SJCRH30 (cell line): Measurements from ENCODE around the gene ARF1. TPM values are rescaled to one million over a fixed set of nuclear protein-coding genes. Genes with fewer than 3 reads are reported as not detected.

Experiments used
- DNase-seq, 2 experiments: peaks; one replicate each; pipeline ENCODE4 v3.0.0-alpha.2; 2015 to 2020
- H3K27ac ChIP-seq: fragments of 250-450 bp; sonication (Bioruptor Pico); 2 replicates; pipeline ENCODE4 v1.5.1; 2020; ENCODE audit warnings: mild to moderate bottlenecking, moderate library complexity
- H3K27me3 ChIP-seq: fragments of 250-450 bp; sonication (Bioruptor Pico); 2 replicates; pipeline ENCODE4 v1.5.1; 2020; ENCODE audit warnings: mild to moderate bottlenecking, moderate library complexity
- H3K36me3 ChIP-seq: fragments of 250-450 bp; sonication (Bioruptor Pico); 2 replicates; pipeline ENCODE4 v1.5.1; 2020; ENCODE audit warnings: mild to moderate bottlenecking, moderate library complexity
- H3K4me1 ChIP-seq: fragments of 250-450 bp; sonication (Bioruptor Pico); 2 replicates; pipeline ENCODE4 v1.5.1; 2020; ENCODE audit warnings: mild to moderate bottlenecking, moderate library complexity
- H3K4me3 ChIP-seq: fragments of 250-450 bp; sonication (Bioruptor Pico); 2 replicates; pipeline ENCODE4 v1.5.1; 2020; ENCODE audit warnings: mild to moderate bottlenecking, moderate library complexity
- H3K9me3 ChIP-seq: fragments of 250-450 bp; sonication (Bioruptor Pico); replicated peaks from 2 replicates; pipeline ENCODE4 v1.5.1; 2020; ENCODE audit warnings: mild to moderate bottlenecking, moderate library complexity
- total RNA-seq: library from RNA; depleted of rRNA; stranded (reverse); fragments of >200 nt; shearing (Covaris generic); gene quantifications from 2 replicates; pipeline ENCODE4 v1.2.3, GENCODE V29; 2014

Gene ARF1
- total RNA-seq, 1 experiment from 2014 or later = 309 TPM

DNA sequence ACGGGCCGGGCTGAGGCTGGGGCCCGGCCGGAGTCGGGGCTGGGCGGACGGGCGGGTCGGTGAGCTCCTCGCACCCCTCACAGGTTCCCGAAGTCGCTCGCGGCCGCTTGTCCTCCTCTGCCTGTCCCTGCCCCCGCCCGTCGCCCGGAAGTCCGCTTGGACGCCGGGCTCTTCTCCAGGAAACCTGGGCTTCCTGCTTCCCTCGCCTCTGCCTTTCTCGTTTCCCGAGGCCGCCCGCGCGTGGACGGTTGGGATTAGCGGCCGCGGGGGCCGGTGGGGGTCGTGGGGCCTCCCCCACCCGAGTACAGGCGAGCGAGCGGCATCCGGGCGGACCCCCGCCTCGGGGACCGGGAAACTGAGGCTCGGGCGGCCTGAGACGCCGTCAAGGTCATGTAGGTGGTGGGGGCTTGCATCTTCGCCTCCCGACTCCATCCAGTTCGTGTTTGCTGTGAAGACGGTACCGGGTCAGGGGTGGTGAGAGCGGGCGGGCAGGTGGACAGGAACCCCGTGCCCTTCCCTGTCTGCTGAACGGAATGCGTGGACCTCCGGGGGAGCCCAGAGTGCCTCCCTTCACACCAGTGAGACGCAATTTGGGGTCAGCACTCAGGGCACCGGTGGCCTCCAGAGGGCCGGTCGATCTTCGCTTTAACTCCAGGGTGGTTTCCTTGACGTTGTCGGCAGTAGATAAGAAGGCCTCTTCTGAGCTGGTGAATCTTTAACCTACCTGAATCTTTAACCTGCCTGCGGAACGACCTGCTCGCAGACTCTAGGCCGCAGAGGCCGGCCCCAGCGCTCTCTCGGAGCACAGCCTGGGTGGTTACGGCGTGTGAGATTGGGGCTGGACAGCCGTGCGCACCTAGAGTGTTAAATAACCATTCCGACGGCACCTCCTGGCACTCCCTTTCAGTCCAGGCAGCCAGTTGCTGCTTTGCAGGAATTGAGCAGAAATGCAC lies 686 bp downstream of the ARF1 start:
- no peaks in the 10 kb centered on the region for H3K9me3 ChIP-seq

GRCh38 chr1:228083871-228084278 lies 1.4 kb downstream of the ARF1 start:
- Histone ChIP-seq H3K4me3 (peak overlapping the region; percentile 80), H3K9me3 (no peaks in the 10 kb centered on the region), H3K4me1 (peaks cover 17% of the 10 kb centered on the region; the same call in 1 of the 2 replicates), H3K27ac (peak overlapping the region; percentile 83), H3K27me3 (no peaks in the 10 kb centered on the region), H3K36me3 (peaks cover 33% of the 10 kb centered on the region)
- DNase-seq = no peak

More for the DNA sequence above, 686 bp downstream of the ARF1 start:
- Histone ChIP-seq H3K27me3 (no peaks in the 10 kb centered on the region), H3K36me3 (peaks cover 28% of the 10 kb centered on the region), H3K4me1 (peaks cover 17% of the 10 kb centered on the region; the same call in 1 of the 2 replicates), H3K27ac (peak overlapping the region; percentile 83), H3K4me3 (peak overlapping the region; percentile 80)
- peak; percentile 42 to 46 for DNase-seq

DNA sequence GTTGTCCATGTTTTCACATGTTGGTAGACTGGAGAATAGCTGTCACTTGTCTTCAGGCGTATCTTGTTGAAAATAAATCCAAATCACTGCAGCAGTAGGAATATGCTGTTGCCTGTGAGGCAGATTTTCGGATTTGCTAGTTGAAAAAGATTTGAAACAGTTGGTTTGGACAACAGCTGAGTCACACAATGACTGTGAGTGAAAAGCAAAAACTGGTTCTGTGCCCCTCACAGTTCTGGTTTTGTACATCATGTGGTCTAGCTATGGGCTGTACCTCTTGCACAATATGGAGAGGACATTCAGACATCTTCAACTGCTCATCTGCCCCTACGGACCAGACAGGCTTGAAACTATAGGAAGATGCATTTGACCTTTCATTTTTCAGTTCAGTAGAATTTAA lies 1.8 kb downstream of the ARF1 start:
- Histone ChIP-seq H3K4me1 (peaks cover 17% of the 10 kb centered on the region; the same call in 1 of the 2 replicates), H3K27me3 (no peaks in the 10 kb centered on the region), H3K27ac (peak overlapping the region; percentile 83), H3K4me3 (peak overlapping the region; percentile 80), H3K9me3 (no peaks in the 10 kb centered on the region), H3K36me3 (peaks cover 33% of the 10 kb centered on the region)
- no peak for DNase-seq

GRCh38 chr1:228084797-228085196 lies 2.3 kb downstream of the ARF1 start:
- Histone ChIP-seq H3K27me3 (no peaks in the 10 kb centered on the region), H3K4me1 (peaks cover 17% of the 10 kb centered on the region; the same call in 1 of the 2 replicates), H3K36me3 (peaks cover 35% of the 10 kb centered on the region), H3K27ac (peak overlapping the region; percentile 83), H3K4me3 (no peak overlapping the region), H3K9me3 (no peaks in the 10 kb centered on the region)
- DNase-seq = no peak

GRCh38 chr1:228085287-228085951 lies 2.9 kb downstream of the ARF1 start:
- no peak overlapping the region for H3K4me3 ChIP-seq
- no peaks in the 10 kb centered on the region for H3K9me3 ChIP-seq
- H3K27ac ChIP-seq = peak overlapping the region; percentile 83
- no peaks in the 10 kb centered on the region for H3K27me3 ChIP-seq
- peaks cover 23% of the 10 kb centered on the region; the same call in 1 of the 2 replicates for H3K4me1 ChIP-seq
- peaks cover 39% of the 10 kb centered on the region for H3K36me3 ChIP-seq
- DNase-seq = peak; percentile 61

DNA sequence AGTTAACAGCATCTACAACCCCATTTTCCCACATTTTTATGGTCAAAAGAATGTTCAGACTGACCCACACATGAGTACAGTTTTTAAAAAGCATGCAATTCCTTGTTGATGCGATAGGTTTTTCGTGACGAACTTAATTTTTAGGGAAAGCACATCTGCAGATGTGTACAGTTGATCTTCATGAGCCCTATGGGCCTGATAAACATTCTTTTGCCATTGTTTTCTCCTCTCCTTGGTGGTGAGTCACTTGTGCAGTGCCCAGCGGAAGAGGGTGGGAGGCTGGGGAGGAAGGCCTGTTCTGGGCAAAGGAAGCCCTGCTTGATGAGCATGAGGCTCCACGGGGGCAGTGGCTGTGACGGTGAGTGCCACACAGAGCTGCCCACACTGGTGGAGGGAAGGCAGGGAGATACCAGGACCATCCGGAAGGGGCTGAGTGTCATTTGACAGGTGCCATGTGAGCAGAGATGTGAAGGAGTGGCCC lies 5.3 kb downstream of the ARF1 start:
- no peak for DNase-seq
- Histone ChIP-seq H3K27me3 (no peaks in the 10 kb centered on the region), H3K4me1 (peaks cover 25% of the 10 kb centered on the region; the same call in 1 of the 2 replicates), H3K36me3 (peaks cover 62% of the 10 kb centered on the region), H3K9me3 (no peaks in the 10 kb centered on the region; the same call in 1 of the 2 replicates), H3K4me3 (no peak overlapping the region), H3K27ac (no peak overlapping the region)

DNA sequence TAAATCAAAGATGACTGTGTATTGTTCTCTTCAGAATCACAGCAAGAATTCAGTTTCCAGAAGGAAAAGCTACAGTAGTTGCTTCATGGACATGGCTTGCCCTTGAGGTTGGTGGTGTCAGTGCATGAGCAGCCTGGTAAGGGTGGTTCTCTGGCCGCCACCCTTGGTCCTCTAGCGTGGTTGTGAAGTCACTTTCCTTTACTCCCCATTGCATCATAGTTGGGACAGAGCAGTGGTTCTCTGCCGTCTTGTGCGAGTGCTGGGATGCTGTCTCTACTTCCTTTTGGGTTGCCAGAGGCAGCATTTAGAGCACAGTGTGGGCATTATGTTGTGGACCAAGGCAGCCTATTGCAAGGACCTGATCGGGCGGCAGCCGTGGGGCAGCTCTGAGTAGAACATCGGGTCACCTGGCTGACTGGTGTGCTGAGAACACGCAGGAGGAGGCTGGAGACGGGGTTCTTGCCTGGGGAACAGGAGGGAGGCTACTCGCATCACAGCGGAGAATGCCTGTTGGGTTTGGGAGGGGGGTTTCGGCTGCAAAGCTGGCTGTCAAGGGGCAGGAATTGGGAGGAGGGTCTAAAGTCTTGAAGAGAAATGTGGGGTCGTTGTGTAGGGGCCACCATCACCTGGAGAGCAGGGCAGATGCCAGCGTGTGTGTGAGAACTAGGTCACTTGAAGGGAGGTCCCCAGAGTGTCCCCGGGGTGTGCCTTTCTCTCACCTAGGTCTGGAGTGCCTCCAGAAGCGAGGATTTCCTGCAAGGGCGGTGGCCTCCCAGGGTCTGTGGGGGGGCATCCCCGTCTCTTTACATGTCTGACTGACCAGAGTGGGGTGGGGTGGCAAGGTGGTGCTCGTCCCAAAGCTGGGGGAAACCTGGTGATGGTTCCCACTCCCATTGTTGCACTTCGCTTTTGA lies 6.3 kb downstream of the ARF1 start:
- Histone ChIP-seq H3K4me1 (peaks cover 25% of the 10 kb centered on the region; the same call in 1 of the 2 replicates), H3K4me3 (no peak overlapping the region), H3K36me3 (peaks cover 66% of the 10 kb centered on the region), H3K27me3 (no peaks in the 10 kb centered on the region), H3K9me3 (no peaks in the 10 kb centered on the region; the same call in 1 of the 2 replicates), H3K27ac (no peak overlapping the region)
- DNase-seq = no peak

DNA sequence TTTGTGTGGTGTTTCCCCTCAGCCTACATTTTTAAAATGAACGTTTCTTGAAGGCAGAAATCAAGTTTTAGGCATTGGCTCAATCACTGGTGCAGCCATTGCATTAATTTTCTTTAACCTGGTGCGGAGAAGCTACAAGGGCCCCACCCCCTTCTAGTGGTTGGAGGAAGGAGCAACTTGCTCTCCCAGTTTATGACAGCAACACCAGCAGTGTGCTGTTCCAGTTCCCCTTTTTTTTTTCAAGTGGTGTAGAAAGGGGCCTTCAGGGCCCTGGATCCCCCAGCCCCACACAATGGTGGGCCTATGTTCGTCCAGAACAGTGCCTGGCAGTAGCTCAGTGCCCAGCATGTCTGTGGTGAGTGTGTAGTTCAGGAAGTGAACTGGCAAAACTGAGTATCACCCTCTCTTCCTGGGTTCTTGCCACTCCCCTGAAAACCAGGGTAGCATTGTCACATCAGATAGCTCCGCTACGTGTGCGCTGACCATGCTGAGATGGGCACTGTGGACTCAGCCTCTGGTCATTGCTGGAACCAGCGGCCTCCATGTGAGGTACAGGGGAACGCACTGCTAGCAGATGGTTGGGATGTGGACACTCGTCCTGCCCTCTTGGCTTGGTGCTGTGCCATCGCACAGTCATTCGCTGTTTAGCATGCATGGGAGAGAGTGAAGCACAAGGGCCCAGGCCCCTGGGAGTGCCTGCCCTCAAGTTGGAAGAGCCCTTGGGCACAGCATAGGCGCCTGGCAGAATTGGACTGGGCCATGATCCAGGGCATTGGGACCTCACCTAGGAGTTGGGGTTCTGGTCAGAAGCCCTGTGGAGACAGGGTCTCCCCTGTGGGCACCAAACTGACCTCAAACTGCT lies 7.2 kb downstream of the ARF1 start:
- H3K27me3 ChIP-seq = no peaks in the 10 kb centered on the region
- DNase-seq = peak in 1 of 2 experiments; percentile 3
- peaks cover under 1% of the 10 kb centered on the region; the same call in 1 of the 2 replicates for H3K9me3 ChIP-seq
- peaks cover 61% of the 10 kb centered on the region for H3K36me3 ChIP-seq
- H3K27ac ChIP-seq = no peak overlapping the region
- H3K4me1 ChIP-seq = peaks cover 20% of the 10 kb centered on the region; the same call in 1 of the 2 replicates
- no peak overlapping the region for H3K4me3 ChIP-seq

GRCh38 chr1:228090613-228091081 lies 8.1 kb downstream of the ARF1 start:
- Histone ChIP-seq H3K36me3 (peaks cover 65% of the 10 kb centered on the region), H3K4me1 (peaks cover 12% of the 10 kb centered on the region; the same call in 1 of the 2 replicates), H3K4me3 (no peak overlapping the region), H3K9me3 (peaks cover 6% of the 10 kb centered on the region; the same call in 1 of the 2 replicates), H3K27ac (no peak overlapping the region), H3K27me3 (no peaks in the 10 kb centered on the region)
- DNase-seq = peak in 1 of 2 experiments; percentile 27

- peaks cover 65% of the 10 kb centered on the region for H3K36me3 ChIP-seq
- no peak for DNase-seq
These were observed 8.6 kb downstream of the ARF1 start for GRCh38 chr1:228091084-228091483.

DNA sequence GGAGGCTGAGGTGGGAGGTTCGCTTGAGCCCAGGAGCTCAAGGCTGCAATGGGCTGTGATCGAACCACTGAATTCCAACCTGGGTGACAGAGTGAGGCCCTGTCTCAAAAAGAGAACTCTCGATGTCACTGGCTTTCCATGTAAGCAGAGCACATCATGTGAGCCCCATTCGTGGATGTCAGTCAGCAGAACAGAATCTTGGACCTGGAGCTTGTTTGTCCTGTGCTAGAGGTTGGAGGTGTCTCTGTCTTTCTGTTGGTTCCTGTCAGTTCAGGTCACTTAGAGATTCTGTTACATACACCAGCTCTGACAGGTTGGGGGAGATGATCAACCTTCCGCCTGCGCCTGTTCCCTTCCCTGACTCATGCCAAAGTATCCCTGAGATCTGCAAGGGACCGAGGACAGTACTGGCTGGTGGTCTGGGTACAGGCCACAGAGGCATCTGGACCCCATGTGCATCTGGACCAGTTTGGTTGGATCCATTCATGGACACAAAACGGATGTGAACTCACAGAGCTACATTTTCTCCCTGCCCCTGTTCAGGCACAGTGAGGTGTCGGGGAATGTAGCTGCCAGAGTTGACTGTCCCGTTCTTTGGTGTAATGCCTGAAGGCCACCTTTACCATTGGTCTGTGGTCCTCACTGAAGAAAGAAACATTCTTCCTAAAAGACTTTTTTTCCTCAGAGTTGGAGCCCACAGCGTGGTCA lies 10.0 kb downstream of the ARF1 start:
- no peaks in the 10 kb centered on the region for H3K27me3 ChIP-seq
- peaks cover 74% of the 10 kb centered on the region for H3K36me3 ChIP-seq
- H3K9me3 ChIP-seq = peaks cover 6% of the 10 kb centered on the region; the same call in 1 of the 2 replicates
- no peak for DNase-seq
- H3K27ac ChIP-seq = no peak overlapping the region
- peaks cover 8% of the 10 kb centered on the region; the same call in 1 of the 2 replicates for H3K4me1 ChIP-seq
- H3K4me3 ChIP-seq = no peak overlapping the region

More at GRCh38 chr1:228091084-228091483, 8.6 kb downstream of the ARF1 start:
- no peaks in the 10 kb centered on the region for H3K27me3 ChIP-seq
- H3K27ac ChIP-seq = no peak overlapping the region
- no peak overlapping the region for H3K4me3 ChIP-seq
- peaks cover 8% of the 10 kb centered on the region; the same call in 1 of the 2 replicates for H3K4me1 ChIP-seq
- H3K9me3 ChIP-seq = peaks cover 6% of the 10 kb centered on the region; the same call in 1 of the 2 replicates
